PC-3 (cell line): ENCODE measurements around the gene PAX5. TPM values are rescaled to one million over a fixed set of nuclear protein-coding genes. Genes with fewer than 3 reads are reported as not detected.
A peak's percentile ranks its signal among the peaks of the same experiment; 100 is the strongest.

Source experiments
- ATAC-seq: fragments of 200-7000 bp; cut with Tn5 transposase; 2 replicates; pipeline ENCODE4 v1.9.1; 2020; ENCODE audit warnings: mild to moderate bottlenecking, moderate library complexity
- BruUV-seq: library from RNA; stranded (reverse); fragments of 400-500 nt; replicated peaks from 2 replicates; lab custom pipeline; 2021; lab: Mats Ljungman, UMichigan
- CTCF ChIA-PET: fragments of 300-600 bp; sonication (Branson Sonifier 250); formaldehyde crosslinking; loops from one replicate; lab custom pipeline; 2022; ENCODE audit warnings: antibody characterized with exemption; lab: Charles Lee
- POLR2A ChIA-PET: fragments of 300-600 bp; sonication (Branson Sonifier 250); formaldehyde crosslinking; loops from one replicate; lab custom pipeline; 2022; ENCODE audit warnings: antibody characterized with exemption; ENCODE audit not compliant: unreplicated experiment; lab: Charles Lee
- DNase-seq: peaks from one replicate; pipeline ENCODE4 v3.0.0-alpha.2; 2015
- H2AFZ ChIP-seq: fragments of 300-600 bp; sonication (generic); 2 replicates; pipeline ENCODE4 v1.6.0; 2016; ENCODE audit warnings: antibody characterized with exemption, low read length
- H3F3A ChIP-seq: fragments of 300-600 bp; sonication (generic); one replicate; pipeline ENCODE4 v1.6.0; 2017; ENCODE audit warnings: antibody characterized with exemption, low read length, control low read depth, mild to moderate bottlenecking; ENCODE audit not compliant: unreplicated experiment
- H3K27ac ChIP-seq: fragments of 300-600 bp; sonication (generic); 2 replicates; pipeline ENCODE4 v1.5.1; 2016; ENCODE audit warnings: mild to moderate bottlenecking, low read length
- H3K27me3 ChIP-seq: fragments of 300-600 bp; sonication (generic); 2 replicates; pipeline ENCODE4 v1.6.1; 2016; ENCODE audit warnings: low read length, mixed read lengths
- H3K36me3 ChIP-seq: fragments of 300-600 bp; sonication (generic); 2 replicates; pipeline ENCODE4 v1.6.1; 2016; ENCODE audit warnings: low read depth, mixed run types, low read length, mixed read lengths
- H3K4me1 ChIP-seq: fragments of 300-600 bp; sonication (generic); 2 replicates; pipeline ENCODE4 v1.5.1; 2016; ENCODE audit warnings: low read length; ENCODE audit not compliant: insufficient read depth
- H3K4me2 ChIP-seq: fragments of 300-600 bp; sonication (generic); 2 replicates; pipeline ENCODE4 v1.6.0; 2016; ENCODE audit warnings: low read length
- H3K4me3 ChIP-seq: fragments of 300-600 bp; sonication (generic); 2 replicates; pipeline ENCODE4 v1.5.1; 2016; ENCODE audit warnings: mild to moderate bottlenecking, low read length, mixed read lengths
- H3K79me2 ChIP-seq: fragments of 300-600 bp; sonication (generic); 2 replicates; pipeline ENCODE4 v1.6.1; 2017; ENCODE audit warnings: low read length, mixed read lengths
- H3K9ac ChIP-seq: fragments of 300-600 bp; sonication (generic); 2 replicates; pipeline ENCODE4 v1.6.0; 2016; ENCODE audit warnings: mild to moderate bottlenecking, low read length
- H3K9me2 ChIP-seq: fragments of 300-600 bp; sonication (generic); replicated peaks from 2 replicates; pipeline ENCODE4 v1.6.1; 2016; ENCODE audit warnings: mixed run types, low read length, mixed read lengths
- H3K9me3 ChIP-seq: fragments of 300-600 bp; sonication (generic); 2 replicates; pipeline ENCODE4 v1.6.1; 2016; ENCODE audit warnings: low read length, mixed read lengths
- H4K20me1 ChIP-seq: fragments of 300-600 bp; sonication (generic); 2 replicates; pipeline ENCODE4 v1.6.1; 2016; ENCODE audit warnings: low read length, mixed read lengths
- EZH2 ChIP-seq: fragments of 300-600 bp; sonication (generic); IDR thresholded peaks from one replicate; pipeline ENCODE4 v1.6.1; 2017; ENCODE audit warnings: antibody characterized with exemption, mild to moderate bottlenecking, low read length; ENCODE audit not compliant: unreplicated experiment
- EZH2phosphoT487 ChIP-seq: fragments of 300-600 bp; sonication (generic); IDR thresholded peaks from 2 replicates; pipeline ENCODE4 v1.6.1; 2018; ENCODE audit warnings: mild to moderate bottlenecking, antibody characterized with exemption, low read length, borderline replicate concordance
- intact Hi-C: fragments of 100-400 bp; cut with micrococcal nuclease; formaldehyde crosslinking; loops from 2 replicates; pipeline ENCODE4 v1.9.0; 2023
- total RNA-seq: library from RNA; depleted of rRNA; stranded (reverse); fragments of >200 nt; gene quantifications from 2 replicates; pipeline ENCODE4 v1.2.3, GENCODE V29; 2014
- TF ChIP-seq, protein P1 (sequence below): fragments of 300-600 bp; sonication (generic); conservative IDR thresholded peaks from 2 replicates; pipeline ENCODE4 v1.5.1; 2017; ENCODE audit warnings: antibody characterized with exemption, low read depth, mild to moderate bottlenecking, low read length

PAX5 gene
- total RNA-seq, 1 experiment from 2014 or later, result not detected

DNA sequence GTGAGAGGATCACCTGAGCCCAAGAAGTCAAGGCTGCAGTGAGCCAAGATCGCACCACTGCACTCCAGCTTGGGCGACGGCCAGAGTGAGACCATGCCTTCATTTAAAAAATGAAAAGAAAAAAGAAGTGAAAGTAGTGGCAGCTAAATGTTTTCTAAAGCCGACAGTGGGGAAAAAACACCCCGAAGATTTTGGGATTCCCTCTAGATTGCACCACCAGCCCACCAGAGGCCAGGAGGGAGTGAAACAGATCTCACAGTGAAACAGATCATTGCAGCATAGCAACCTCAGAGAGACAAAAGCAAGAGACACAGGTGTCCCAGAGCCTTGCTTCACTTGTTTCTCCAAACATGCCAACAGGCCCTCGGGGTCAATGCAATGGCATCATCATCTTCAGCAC lies 156.8 kb downstream of the PAX5 start:
- TF ChIP-seq, protein P1, sequence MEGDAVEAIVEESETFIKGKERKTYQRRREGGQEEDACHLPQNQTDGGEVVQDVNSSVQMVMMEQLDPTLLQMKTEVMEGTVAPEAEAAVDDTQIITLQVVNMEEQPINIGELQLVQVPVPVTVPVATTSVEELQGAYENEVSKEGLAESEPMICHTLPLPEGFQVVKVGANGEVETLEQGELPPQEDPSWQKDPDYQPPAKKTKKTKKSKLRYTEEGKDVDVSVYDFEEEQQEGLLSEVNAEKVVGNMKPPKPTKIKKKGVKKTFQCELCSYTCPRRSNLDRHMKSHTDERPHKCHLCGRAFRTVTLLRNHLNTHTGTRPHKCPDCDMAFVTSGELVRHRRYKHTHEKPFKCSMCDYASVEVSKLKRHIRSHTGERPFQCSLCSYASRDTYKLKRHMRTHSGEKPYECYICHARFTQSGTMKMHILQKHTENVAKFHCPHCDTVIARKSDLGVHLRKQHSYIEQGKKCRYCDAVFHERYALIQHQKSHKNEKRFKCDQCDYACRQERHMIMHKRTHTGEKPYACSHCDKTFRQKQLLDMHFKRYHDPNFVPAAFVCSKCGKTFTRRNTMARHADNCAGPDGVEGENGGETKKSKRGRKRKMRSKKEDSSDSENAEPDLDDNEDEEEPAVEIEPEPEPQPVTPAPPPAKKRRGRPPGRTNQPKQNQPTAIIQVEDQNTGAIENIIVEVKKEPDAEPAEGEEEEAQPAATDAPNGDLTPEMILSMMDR, result no peak
- no peak for TF ChIP-seq EZH2phosphoT487
- no peak for TF ChIP-seq EZH2
- DNase-seq, result no peak
- Histone ChIP-seq H3K4me1 (no peaks in the 10 kb centered on the region), H3K27me3 (no peaks in the 10 kb centered on the region), H3F3A (no peaks in the 10 kb centered on the region), H3K9me3 (no peaks in the 10 kb centered on the region), H3K4me3 (no peak overlapping the region), H3K36me3 (no peaks in the 10 kb centered on the region), H4K20me1 (no peaks in the 10 kb centered on the region), H2AFZ (no peak overlapping the region), H3K9ac (no peak overlapping the region), H3K79me2 (no peaks in the 10 kb centered on the region), H3K9me2 (no peaks in the 10 kb centered on the region), H3K27ac (no peak overlapping the region), H3K4me2 (no peak overlapping the region)
- ChIA-PET CTCF (no interaction called here), POLR2A (no interaction called here)
- no peak for ATAC-seq
- intact Hi-C loops, result no loop called here
- no TSS peak for BruUV-seq

DNA sequence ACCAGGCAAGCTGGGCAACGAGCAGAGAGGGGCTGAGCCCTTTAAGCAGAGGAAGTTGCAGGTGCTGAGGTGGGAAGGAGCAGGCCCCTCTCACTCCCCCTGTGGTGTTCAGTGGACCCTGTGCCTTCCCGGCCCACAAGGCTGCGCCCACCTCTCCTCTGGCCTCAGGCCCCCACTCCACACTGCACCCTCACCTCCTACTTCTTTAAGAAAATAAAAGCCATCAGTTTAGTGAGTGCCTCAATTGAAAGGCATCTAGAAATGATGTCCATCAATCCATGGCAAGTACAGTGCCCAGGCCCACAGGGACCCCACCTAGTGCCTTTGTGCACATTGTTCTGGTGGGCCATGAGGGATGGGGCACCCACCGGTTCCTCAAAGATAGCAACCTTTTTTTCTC lies 158.0 kb downstream of the PAX5 start:
- TF ChIP-seq EZH2phosphoT487, result no peak
- TF ChIP-seq EZH2, result no peak
- TF ChIP-seq, protein P1, result no peak
- no peak overlapping the region for H3K27ac ChIP-seq
- DNase-seq (no peak), ATAC-seq (no peak)
- no TSS peak for BruUV-seq
- no peak overlapping the region for H3K4me2 ChIP-seq
- POLR2A ChIA-PET, result no interaction called here
- H3K79me2 ChIP-seq, result no peaks in the 10 kb centered on the region
- H3K9me3 ChIP-seq, result no peaks in the 10 kb centered on the region
- H3K9ac ChIP-seq, result no peak overlapping the region
- no peaks in the 10 kb centered on the region for H3K4me1 ChIP-seq
- H3K9me2 ChIP-seq, result no peaks in the 10 kb centered on the region
- H3K4me3 ChIP-seq, result no peak overlapping the region
- intact Hi-C loops, result no loop called here
- H4K20me1 ChIP-seq, result no peaks in the 10 kb centered on the region
- CTCF ChIA-PET, result no interaction called here
- H2AFZ ChIP-seq, result no peak overlapping the region
- no peaks in the 10 kb centered on the region for H3F3A ChIP-seq
- H3K27me3 ChIP-seq, result no peaks in the 10 kb centered on the region
- H3K36me3 ChIP-seq, result no peaks in the 10 kb centered on the region

DNA sequence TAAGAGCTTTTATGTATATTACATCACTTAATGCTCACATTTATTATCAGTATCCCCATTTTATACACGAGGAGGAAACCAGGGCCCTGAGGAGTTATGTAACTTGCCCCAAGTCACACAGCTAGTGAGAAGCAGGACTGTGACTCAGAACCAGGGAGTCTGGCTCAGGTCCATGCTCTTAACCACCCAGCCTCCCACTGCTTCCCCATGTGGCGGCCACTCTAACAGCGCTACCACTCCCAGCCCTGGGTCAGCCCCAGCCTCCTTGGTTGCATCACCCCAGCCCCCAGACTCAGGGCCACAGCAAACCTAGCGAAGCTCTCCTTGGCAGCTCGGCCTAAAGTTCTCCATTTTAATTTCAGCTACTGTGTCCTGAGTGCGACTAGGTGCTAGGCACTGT lies 159.1 kb downstream of the PAX5 start:
- intact Hi-C loops, result no loop called here
- H3K4me1 ChIP-seq, result no peaks in the 10 kb centered on the region
- TF ChIP-seq EZH2phosphoT487 (no peak), EZH2 (no peak)
- TF ChIP-seq, protein P1, result no peak
- H3K36me3 ChIP-seq, result no peaks in the 10 kb centered on the region
- DNase-seq (peak; percentile 51), ATAC-seq (no peak)
- BruUV-seq, result no TSS peak
- H3K9me2 ChIP-seq, result no peaks in the 10 kb centered on the region
- ChIA-PET CTCF (no interaction called here), POLR2A (interaction anchor here (0.7 kb wide), 1 partner anchor 11 kb away, joined by 4 read pairs; no protein-coding TSS in a partner anchor)
- no peaks in the 10 kb centered on the region for H3K27me3 ChIP-seq
- H3K27ac ChIP-seq, result no peak overlapping the region
- H3K9ac ChIP-seq, result no peak overlapping the region
- no peaks in the 10 kb centered on the region for H3K9me3 ChIP-seq
- no peak overlapping the region for H3K4me2 ChIP-seq
- no peaks in the 10 kb centered on the region for H3K79me2 ChIP-seq
- H3K4me3 ChIP-seq, result no peak overlapping the region
- H2AFZ ChIP-seq, result no peak overlapping the region
- no peaks in the 10 kb centered on the region for H4K20me1 ChIP-seq
- no peaks in the 10 kb centered on the region for H3F3A ChIP-seq
